ENCODE results near the gene ZBTB16. TPM values are rescaled to one million over a fixed set of nuclear protein-coding genes. Genes with fewer than 3 reads are reported as not detected.

Gene ZBTB16
- total and polyA plus RNA-seq, 2 of the 4 experiments (the other 2 are of a cell fraction) = not detected

DNA sequence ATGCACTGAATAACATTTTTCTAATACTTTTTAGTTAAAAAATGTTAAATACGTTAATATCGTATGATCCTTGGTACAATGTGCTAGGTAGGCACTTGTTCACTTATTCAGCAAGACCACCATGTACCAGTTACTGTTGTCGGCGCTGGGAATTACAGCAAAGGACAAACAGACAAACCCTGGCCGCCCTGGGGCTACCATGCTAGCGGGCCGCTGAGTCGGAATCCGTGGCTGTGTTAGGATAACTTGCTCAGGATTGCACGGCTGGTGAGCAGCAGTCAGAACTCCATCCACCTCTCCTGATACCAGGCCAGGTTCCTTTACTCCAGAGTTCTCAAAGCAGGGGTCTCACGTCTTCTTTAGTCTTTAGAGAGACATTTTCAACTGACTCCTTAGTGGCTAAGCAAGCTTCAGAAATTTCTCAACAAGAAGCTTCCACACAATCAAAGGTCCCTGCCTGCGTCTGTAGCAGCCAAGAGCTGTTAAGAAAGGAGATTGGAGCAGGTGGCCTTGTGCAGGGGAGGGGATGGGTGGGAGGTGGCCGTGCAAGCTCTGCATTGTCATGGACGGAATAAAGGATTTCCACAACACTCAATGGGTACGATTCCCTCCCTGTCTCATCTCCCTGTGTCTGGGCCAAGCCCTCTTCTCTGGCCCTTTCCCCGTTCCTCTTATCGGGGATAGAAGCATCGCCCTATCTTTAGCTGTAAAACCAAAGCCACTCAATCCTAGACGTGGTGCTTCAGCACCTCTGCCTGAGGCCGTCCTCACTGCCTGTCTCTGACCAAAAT, 196.9 kb downstream of the ZBTB16 start:
- intact Hi-C loops (cut with micrococcal nuclease) = no loop called here
- no peak for ATAC-seq (ENCODE audit: low read depth)
- H2BK20ac ChIP-seq (ENCODE audit: low read depth, low read length) = no peak overlapping the region
- no peak overlapping the region for H2AK5ac ChIP-seq (ENCODE audit: low read depth, low read length)
- no peak overlapping the region for H4K91ac ChIP-seq (ENCODE audit: insufficient read depth, low read depth, low read length)
- H3K18ac ChIP-seq (ENCODE audit: low read depth, low read length) = no peak overlapping the region
- no peak overlapping the region for H3K23ac ChIP-seq (ENCODE audit: low read depth, low read length)
- H2BK15ac ChIP-seq (ENCODE audit: low read depth, low read length) = no peak overlapping the region
- H2BK120ac ChIP-seq (ENCODE audit: low read depth, low read length) = no peak overlapping the region
- no peak overlapping the region for H3K9ac ChIP-seq (ENCODE audit: low read depth, low read length)
- ChIA-PET CTCF (interaction anchor here (1.0 kb wide), 1 partner anchor 360 kb away, joined by 3 read pairs; no protein-coding TSS in a partner anchor), POLR2A (ENCODE audit: unreplicated experiment) (no interaction called here)
- TF ChIP-seq, protein P1, sequence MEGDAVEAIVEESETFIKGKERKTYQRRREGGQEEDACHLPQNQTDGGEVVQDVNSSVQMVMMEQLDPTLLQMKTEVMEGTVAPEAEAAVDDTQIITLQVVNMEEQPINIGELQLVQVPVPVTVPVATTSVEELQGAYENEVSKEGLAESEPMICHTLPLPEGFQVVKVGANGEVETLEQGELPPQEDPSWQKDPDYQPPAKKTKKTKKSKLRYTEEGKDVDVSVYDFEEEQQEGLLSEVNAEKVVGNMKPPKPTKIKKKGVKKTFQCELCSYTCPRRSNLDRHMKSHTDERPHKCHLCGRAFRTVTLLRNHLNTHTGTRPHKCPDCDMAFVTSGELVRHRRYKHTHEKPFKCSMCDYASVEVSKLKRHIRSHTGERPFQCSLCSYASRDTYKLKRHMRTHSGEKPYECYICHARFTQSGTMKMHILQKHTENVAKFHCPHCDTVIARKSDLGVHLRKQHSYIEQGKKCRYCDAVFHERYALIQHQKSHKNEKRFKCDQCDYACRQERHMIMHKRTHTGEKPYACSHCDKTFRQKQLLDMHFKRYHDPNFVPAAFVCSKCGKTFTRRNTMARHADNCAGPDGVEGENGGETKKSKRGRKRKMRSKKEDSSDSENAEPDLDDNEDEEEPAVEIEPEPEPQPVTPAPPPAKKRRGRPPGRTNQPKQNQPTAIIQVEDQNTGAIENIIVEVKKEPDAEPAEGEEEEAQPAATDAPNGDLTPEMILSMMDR (conservative IDR thresholded peaks at IDR 0.05; ENCODE audit: low read depth, low read length) = no peak
- in situ Hi-C loops (cut with MboI; ENCODE audit: low sequenced_read_pairs) = no loop called here
- no peak overlapping the region for H2AK9ac ChIP-seq (replicated peaks; ENCODE audit: low read depth, low read length, poor library complexity)
- H3K27ac ChIP-seq (ENCODE audit: insufficient read depth, low read length) = no peak overlapping the region
- H4K8ac ChIP-seq (ENCODE audit: low read depth in 2 of 2, low read length in 2 of 2) = no peak overlapping the region
- no peaks in the 10 kb centered on the region for H3K36me3 ChIP-seq (ENCODE audit: control insufficient read depth, insufficient read depth, low read length)
- dilution Hi-C loops (cut with HindIII; ENCODE audit: low sequenced_read_pairs, unreplicated experiment) = no loop called here
- no peak overlapping the region for H3K4ac ChIP-seq (ENCODE audit: low read depth, low read length)
- H3K14ac ChIP-seq (replicated peaks; ENCODE audit: low read depth, low read length) = no peak overlapping the region
- H2BK5ac ChIP-seq (ENCODE audit: low read depth, low read length, poor library complexity, severe bottlenecking) = no peak overlapping the region
- H3K79me1 ChIP-seq (ENCODE audit: low read depth in 1 of 2, low read length in 2 of 2) = no peaks in the 10 kb centered on the region
- no peaks in the 10 kb centered on the region for H3K4me1 ChIP-seq (ENCODE audit: control insufficient read depth, insufficient read depth, low read length)
- 69% methylated on average over 6 of the region's 20 CpGs; no CpG with 5 or more reads in 1 of the 2 experiments for WGBS, 2 experiments (ENCODE audit: extremely low coverage in 2 of 2, insufficient read length in 1 of 2)
- peaks cover 34% of the 10 kb centered on the region; the same call in 1 of the 2 replicates for H3K27me3 ChIP-seq (ENCODE audit: control insufficient read depth, insufficient read depth, low read length)
- no peak for DNase-seq
- H4K20me1 ChIP-seq (ENCODE audit: insufficient read depth, low read length) = no peaks in the 10 kb centered on the region
- no peak overlapping the region for H3K4me2 ChIP-seq (ENCODE audit: low read depth, low read length)
- H3K56ac ChIP-seq (ENCODE audit: extremely low read depth, insufficient read depth, low read length) = no peak overlapping the region
- H3K9me3 ChIP-seq (ENCODE audit: control insufficient read depth, insufficient read depth, low read length) = no peaks in the 10 kb centered on the region
- no peak overlapping the region for H4K5ac ChIP-seq (ENCODE audit: low read depth, low read length)
- no peaks in the 10 kb centered on the region for H3K9me1 ChIP-seq (ENCODE audit: insufficient read depth, low read length)
- BruUV-seq (replicated peaks) = no TSS peak
- peak overlapping the region; percentile 32 for H2AFZ ChIP-seq (replicated peaks; ENCODE audit: low read length, poor library complexity)
- H3K4me3 ChIP-seq (ENCODE audit: insufficient read depth, low read depth, low read length) = no peak overlapping the region

Measured in IMR-90 (cell line).